Measurements from ENCODE around the gene PPIL1. TPM values are rescaled to one million over a fixed set of nuclear protein-coding genes. Genes with fewer than 3 reads are reported as not detected.

PPIL1 gene
- polyA plus RNA-seq, 1 donor from 2014 or later, result 104 TPM

DNA sequence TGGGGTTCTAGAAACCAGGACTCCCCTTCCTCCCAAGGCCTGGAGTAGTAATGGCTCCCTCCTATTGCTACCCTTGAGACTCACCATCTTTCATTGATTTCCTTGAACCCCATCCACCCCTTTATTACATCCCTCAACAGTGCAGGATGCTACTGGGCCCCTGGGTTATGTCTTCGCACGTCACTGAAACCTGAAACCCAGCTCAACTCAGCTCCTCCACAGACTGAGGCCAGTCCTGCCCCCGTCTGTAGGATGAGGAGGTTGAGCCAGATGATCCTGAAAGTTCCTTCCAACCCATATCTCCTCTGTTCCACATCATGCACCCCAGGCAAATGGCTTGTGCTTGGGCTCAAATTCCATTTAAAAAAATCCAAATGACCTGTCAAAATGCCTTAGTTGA, 56.8 kb downstream of the PPIL1 start:
- no peaks in the 10 kb centered on the region for H3K9me2 ChIP-seq (ENCODE audit: insufficient read depth, low read length)
- no peak overlapping the region for H3K27ac ChIP-seq (ENCODE audit: low read length)
- H4K20me1 ChIP-seq (ENCODE audit: insufficient read depth), result no peaks in the 10 kb centered on the region
- H3F3A ChIP-seq (ENCODE audit: insufficient read depth, low read length, poor library complexity, severe bottlenecking), result no peaks in the 10 kb centered on the region
- no peak overlapping the region for H2AFZ ChIP-seq (ENCODE audit: low read depth, low read length)
- TF ChIP-seq SMC3 (conservative IDR thresholded peaks at IDR 0.05; ENCODE audit: poor library complexity) (no peak), POLR2AphosphoS5 (IDR thresholded peaks at IDR 0.05) (no peak), EP300 (conservative IDR thresholded peaks at IDR 0.05; ENCODE audit: poor library complexity, severe bottlenecking) (no peak), RAD21 (conservative IDR thresholded peaks at IDR 0.05) (no peak), TAF1 (IDR thresholded peaks at IDR 0.05; ENCODE audit: low read depth) (no peak), EZH2 (IDR thresholded peaks at IDR 0.05; ENCODE audit: borderline replicate concordance, insufficient read depth, low read length, poor library complexity, severe bottlenecking) (no peak), MXI1 (conservative IDR thresholded peaks at IDR 0.05; ENCODE audit: poor library complexity, severe bottlenecking) (no peak)
- TF ChIP-seq, protein P1, sequence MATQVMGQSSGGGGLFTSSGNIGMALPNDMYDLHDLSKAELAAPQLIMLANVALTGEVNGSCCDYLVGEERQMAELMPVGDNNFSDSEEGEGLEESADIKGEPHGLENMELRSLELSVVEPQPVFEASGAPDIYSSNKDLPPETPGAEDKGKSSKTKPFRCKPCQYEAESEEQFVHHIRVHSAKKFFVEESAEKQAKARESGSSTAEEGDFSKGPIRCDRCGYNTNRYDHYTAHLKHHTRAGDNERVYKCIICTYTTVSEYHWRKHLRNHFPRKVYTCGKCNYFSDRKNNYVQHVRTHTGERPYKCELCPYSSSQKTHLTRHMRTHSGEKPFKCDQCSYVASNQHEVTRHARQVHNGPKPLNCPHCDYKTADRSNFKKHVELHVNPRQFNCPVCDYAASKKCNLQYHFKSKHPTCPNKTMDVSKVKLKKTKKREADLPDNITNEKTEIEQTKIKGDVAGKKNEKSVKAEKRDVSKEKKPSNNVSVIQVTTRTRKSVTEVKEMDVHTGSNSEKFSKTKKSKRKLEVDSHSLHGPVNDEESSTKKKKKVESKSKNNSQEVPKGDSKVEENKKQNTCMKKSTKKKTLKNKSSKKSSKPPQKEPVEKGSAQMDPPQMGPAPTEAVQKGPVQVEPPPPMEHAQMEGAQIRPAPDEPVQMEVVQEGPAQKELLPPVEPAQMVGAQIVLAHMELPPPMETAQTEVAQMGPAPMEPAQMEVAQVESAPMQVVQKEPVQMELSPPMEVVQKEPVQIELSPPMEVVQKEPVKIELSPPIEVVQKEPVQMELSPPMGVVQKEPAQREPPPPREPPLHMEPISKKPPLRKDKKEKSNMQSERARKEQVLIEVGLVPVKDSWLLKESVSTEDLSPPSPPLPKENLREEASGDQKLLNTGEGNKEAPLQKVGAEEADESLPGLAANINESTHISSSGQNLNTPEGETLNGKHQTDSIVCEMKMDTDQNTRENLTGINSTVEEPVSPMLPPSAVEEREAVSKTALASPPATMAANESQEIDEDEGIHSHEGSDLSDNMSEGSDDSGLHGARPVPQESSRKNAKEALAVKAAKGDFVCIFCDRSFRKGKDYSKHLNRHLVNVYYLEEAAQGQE (IDR thresholded peaks at IDR 0.05; ENCODE audit: borderline replicate concordance), result no peak
- TF ChIP-seq, protein P2, sequence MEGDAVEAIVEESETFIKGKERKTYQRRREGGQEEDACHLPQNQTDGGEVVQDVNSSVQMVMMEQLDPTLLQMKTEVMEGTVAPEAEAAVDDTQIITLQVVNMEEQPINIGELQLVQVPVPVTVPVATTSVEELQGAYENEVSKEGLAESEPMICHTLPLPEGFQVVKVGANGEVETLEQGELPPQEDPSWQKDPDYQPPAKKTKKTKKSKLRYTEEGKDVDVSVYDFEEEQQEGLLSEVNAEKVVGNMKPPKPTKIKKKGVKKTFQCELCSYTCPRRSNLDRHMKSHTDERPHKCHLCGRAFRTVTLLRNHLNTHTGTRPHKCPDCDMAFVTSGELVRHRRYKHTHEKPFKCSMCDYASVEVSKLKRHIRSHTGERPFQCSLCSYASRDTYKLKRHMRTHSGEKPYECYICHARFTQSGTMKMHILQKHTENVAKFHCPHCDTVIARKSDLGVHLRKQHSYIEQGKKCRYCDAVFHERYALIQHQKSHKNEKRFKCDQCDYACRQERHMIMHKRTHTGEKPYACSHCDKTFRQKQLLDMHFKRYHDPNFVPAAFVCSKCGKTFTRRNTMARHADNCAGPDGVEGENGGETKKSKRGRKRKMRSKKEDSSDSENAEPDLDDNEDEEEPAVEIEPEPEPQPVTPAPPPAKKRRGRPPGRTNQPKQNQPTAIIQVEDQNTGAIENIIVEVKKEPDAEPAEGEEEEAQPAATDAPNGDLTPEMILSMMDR (IDR thresholded peaks at IDR 0.05; ENCODE audit: poor library complexity, severe bottlenecking), result no peak
- no peaks in the 10 kb centered on the region for H3K36me3 ChIP-seq (ENCODE audit: insufficient read depth, low read length)
- no peak overlapping the region for H3K4me3 ChIP-seq (ENCODE audit: low read length)
- H3K9me3 ChIP-seq (ENCODE audit: low read length), result no peaks in the 10 kb centered on the region
- no peak overlapping the region for H3K9ac ChIP-seq (ENCODE audit: low read length)
- H3K4me2 ChIP-seq (ENCODE audit: low read length), result no peak overlapping the region
- H3K79me2 ChIP-seq (replicated peaks; ENCODE audit: insufficient read depth, low read length), result no peaks in the 10 kb centered on the region
- H3K27me3 ChIP-seq (ENCODE audit: insufficient read depth, low read depth, low read length), result no peaks in the 10 kb centered on the region

DNA sequence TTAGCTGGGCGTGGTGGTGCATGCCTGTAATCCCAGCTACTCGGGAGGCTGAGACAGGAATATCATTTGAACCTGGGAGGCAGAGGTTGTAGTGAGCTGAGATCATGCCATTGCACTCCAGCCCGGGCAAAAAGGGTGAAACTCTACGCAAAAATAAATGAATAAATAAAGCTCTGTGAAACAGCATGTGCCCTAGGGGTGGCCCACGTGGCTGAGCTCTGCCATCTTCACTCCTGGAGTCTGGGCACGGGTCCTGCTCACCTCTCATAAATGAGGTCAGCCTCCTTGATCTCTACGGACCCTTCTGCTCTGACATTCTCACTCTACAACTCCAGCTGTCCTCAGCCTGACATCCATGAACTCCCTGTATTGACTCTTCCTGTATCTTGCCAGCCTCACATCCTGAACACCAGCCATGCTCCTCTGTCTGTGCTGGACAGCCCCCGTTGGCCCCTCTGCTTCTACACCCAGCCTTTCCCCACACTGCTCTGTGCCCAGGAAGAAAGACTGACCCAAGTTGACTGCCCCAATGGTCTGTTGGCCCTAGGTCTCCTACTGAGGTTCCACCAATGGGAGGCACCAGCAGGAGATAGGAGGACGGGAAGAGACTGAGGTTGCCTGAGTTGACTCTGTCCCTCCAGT, 57.3 kb downstream of the PPIL1 start:
- Histone ChIP-seq H3K9ac (ENCODE audit: low read length) (no peak overlapping the region), H4K20me1 (ENCODE audit: insufficient read depth) (no peaks in the 10 kb centered on the region)
- TF ChIP-seq EP300 (conservative IDR thresholded peaks at IDR 0.05; ENCODE audit: poor library complexity, severe bottlenecking) (no peak), RAD21 (conservative IDR thresholded peaks at IDR 0.05) (no peak), POLR2AphosphoS5 (IDR thresholded peaks at IDR 0.05) (no peak), SMC3 (conservative IDR thresholded peaks at IDR 0.05; ENCODE audit: poor library complexity) (no peak), EZH2 (IDR thresholded peaks at IDR 0.05; ENCODE audit: borderline replicate concordance, insufficient read depth, low read length, poor library complexity, severe bottlenecking) (no peak), TAF1 (IDR thresholded peaks at IDR 0.05; ENCODE audit: low read depth) (no peak), MXI1 (conservative IDR thresholded peaks at IDR 0.05; ENCODE audit: poor library complexity, severe bottlenecking) (no peak)
- TF ChIP-seq, protein P2 (IDR thresholded peaks at IDR 0.05; ENCODE audit: poor library complexity, severe bottlenecking), result no peak
- TF ChIP-seq, protein P1 (IDR thresholded peaks at IDR 0.05; ENCODE audit: borderline replicate concordance), result no peak

More for the DNA sequence above, 57.3 kb downstream of the PPIL1 start:
- Histone ChIP-seq H3K36me3 (ENCODE audit: insufficient read depth, low read length) (no peaks in the 10 kb centered on the region), H3K4me3 (ENCODE audit: low read length) (no peak overlapping the region), H2AFZ (ENCODE audit: low read depth, low read length) (no peak overlapping the region), H3K9me2 (ENCODE audit: insufficient read depth, low read length) (no peaks in the 10 kb centered on the region), H3K4me2 (ENCODE audit: low read length) (no peak overlapping the region), H3K9me3 (ENCODE audit: low read length) (no peaks in the 10 kb centered on the region), H3F3A (ENCODE audit: insufficient read depth, low read length, poor library complexity, severe bottlenecking) (no peaks in the 10 kb centered on the region), H3K27ac (ENCODE audit: low read length) (no peak overlapping the region), H3K79me2 (replicated peaks; ENCODE audit: insufficient read depth, low read length) (no peaks in the 10 kb centered on the region), H3K27me3 (ENCODE audit: insufficient read depth, low read depth, low read length) (no peaks in the 10 kb centered on the region)

Measured in neural cell (in vitro differentiated cells).